Measurements from ENCODE around the gene FUT9.

The FUT9 gene

DNA sequence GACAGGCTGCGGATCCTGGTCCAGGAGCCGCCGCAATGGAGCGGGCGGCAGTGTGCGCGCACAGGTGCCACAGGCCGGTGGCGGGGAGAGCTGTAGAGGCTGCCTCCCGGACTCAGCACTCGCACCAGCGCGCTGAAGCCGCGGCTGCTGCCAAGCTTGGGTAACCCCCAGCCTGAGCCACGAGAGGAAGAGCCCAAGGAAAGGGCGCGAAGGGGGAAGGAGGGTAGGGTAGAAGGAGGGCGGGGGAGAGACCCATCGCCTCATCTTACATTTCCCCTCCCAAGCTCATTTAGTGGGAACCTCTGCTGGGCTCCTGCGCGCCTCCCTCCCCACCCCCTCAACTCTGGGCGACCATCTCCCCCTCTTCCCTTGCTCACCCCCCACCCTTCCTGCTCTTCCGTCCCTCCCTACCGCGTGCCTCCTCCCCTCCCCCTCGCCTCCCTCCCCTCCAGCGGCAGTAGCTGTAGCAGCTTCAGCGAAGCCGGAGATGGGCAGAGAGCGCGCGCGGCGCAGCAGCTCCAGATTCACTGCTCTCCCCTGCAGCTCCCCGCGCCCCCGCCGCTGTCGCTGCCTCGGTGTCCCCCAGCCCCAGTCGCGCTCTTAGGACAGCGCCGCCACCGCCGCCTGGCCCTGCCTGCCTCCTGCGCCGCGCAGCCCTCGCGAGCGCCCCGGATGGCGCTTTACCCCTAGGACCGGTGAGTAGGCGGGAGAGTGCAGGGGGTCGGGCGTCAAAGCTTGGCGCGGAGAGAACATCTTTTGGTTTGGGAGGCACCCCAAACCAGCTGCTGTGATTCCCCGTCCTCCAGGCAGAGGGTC lies at the start of gene FUT9:
Gene FUT9 (plus strand): TSS at position 457 of the 816 bp plus-strand sequence. CDS start 187,182 bp downstream, outside the sequence.
- no peak within 1 kb of the TSS for H3K4me3 ChIP-seq (ENCODE audit: low read depth, low read length)
- DNase-seq (ENCODE audit: low read depth) = no peak

DNA sequence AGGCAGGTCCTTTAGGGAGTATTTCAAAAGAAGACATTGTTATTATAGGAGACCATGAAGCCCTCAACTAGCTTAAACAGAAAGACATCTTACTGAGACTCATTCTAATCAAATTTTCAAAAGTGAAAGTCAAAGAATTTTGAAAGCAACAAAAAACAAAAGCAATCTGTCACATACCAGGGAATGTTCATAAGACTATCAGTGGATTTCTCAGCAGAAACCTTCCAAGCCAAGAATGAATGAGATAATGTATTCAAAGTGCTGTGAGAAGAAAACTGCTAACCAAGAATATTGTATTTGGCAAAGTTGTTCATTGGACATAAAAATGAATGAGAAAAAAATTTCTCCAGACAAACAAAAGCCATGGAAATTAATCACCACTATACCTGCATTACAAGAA lies 48.2 kb upstream of the FUT9 start:
- no peak for DNase-seq (ENCODE audit: low read depth)
- no peak overlapping the region for H3K4me3 ChIP-seq (ENCODE audit: low read depth, low read length)

GRCh38 chr6:95973976-95974375 lies 41.8 kb upstream of the FUT9 start:
- no peak for DNase-seq (ENCODE audit: low read depth)
- no peak overlapping the region for H3K4me3 ChIP-seq (ENCODE audit: low read depth, low read length)

GRCh38 chr6:95978230-95978629 lies 37.5 kb upstream of the FUT9 start:
- no peak overlapping the region for H3K4me3 ChIP-seq (ENCODE audit: low read depth, low read length)
- DNase-seq (ENCODE audit: low read depth) = no peak

- no peak for DNase-seq (ENCODE audit: low read depth)
- H3K4me3 ChIP-seq (ENCODE audit: low read depth, low read length) = no peak overlapping the region
Measured at GRCh38 chr6:95991906-95992305, 23.9 kb upstream of the FUT9 start.

GRCh38 chr6:95994151-95994550 lies 21.6 kb upstream of the FUT9 start:
- no peak overlapping the region for H3K4me3 ChIP-seq (ENCODE audit: low read depth, low read length)

DNA sequence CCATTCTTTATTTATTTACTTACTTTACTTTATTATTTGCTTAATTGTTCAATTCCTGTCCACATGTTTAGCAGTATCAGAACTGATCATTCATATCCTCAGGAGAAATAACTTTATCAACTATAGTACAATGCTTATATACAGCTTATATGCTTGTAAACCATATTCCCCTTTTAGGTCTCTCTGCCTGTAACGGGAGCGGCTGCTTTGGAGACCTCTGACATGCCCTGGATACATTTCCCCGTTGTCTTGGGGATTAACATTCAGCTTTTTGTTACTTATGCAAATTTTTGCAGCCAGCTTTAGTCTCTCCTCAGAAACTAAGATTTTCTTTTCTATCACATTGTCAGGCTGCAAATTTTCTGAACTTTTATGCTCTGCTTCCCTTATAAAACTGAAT lies 17.6 kb upstream of the FUT9 start:
- no peak for DNase-seq (ENCODE audit: low read depth)
- H3K4me3 ChIP-seq (ENCODE audit: low read depth, low read length) = no peak overlapping the region

More at GRCh38 chr6:95994151-95994550, 21.6 kb upstream of the FUT9 start:
- no peak for DNase-seq (ENCODE audit: low read depth)

- no peak overlapping the region for H3K4me3 ChIP-seq (ENCODE audit: low read depth, low read length)
- no peak for DNase-seq (ENCODE audit: low read depth)
Measured at GRCh38 chr6:96001891-96002575, 13.7 kb upstream of the FUT9 start.

DNA sequence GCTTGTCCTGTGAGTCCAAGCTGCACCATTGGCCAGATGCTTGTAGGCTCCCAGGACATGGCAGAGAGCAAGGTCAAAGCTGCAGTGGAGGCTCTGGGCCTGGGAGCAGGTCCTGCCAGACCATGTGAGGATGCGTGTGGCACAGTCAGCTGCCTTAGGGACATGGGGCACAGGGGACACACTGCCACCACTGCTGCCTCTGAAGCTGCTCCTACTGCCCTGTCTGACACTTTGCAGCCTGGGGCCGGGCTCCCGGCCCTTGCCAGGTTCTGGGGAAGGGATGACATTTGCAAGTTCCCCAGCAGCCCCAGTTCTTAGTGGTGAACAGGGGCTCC lies 13.2 kb upstream of the FUT9 start:
- no peak for DNase-seq (ENCODE audit: low read depth)
- H3K4me3 ChIP-seq (ENCODE audit: low read depth, low read length) = no peak overlapping the region

- H3K4me3 ChIP-seq (ENCODE audit: low read depth, low read length) = no peak overlapping the region
- no peak for DNase-seq (ENCODE audit: low read depth)
Measured at GRCh38 chr6:96002912-96003311, 12.9 kb upstream of the FUT9 start.

DNA sequence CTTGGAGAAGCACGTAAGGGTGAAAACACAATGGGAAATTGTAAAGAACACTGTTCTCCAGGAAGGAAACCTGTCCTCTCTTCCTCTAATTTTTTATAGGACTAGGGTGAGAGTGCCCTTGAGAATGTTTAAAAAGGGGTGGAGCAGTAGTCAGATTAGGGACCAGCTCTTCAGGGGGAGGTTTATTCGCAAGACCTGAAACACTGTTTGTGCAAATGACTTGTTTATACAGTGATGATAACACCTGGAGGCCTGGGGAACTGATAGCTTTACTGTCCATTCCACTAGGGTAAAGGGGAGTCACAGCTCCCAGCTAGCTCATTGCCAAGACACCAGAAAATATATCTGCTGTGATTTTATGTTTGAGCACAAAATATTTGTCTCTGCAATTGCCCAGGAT lies 8.1 kb upstream of the FUT9 start:
- no peak for DNase-seq (ENCODE audit: low read depth)
- no peak overlapping the region for H3K4me3 ChIP-seq (ENCODE audit: low read depth, low read length)

DNA sequence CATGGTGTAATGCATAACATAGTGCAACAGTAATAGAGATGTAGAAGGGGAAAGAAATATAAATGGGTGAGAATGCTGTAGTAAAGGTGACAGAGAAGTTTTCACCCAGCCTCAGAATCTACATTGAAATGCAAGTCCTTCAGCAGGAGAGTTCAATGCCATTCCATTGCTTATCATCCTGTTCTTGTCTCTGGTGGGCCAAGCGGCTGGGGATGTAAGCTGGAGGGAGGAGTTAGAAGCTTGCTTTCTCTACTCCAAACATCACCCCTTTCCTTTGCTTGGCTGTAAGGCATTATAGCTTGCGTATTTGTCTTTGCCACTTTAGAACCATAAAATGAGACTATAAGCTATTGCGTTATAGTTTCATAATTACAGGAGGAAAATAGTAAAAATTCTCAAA lies 2.2 kb upstream of the FUT9 start:
- no peak for DNase-seq (ENCODE audit: low read depth)
- no peak overlapping the region for H3K4me3 ChIP-seq (ENCODE audit: low read depth, low read length)

- no peak overlapping the region for H3K4me3 ChIP-seq (ENCODE audit: low read depth, low read length)
- DNase-seq (ENCODE audit: low read depth) = no peak
Measured at GRCh38 chr6:96014846-96015517, 792 bp upstream of the FUT9 start.

DNA sequence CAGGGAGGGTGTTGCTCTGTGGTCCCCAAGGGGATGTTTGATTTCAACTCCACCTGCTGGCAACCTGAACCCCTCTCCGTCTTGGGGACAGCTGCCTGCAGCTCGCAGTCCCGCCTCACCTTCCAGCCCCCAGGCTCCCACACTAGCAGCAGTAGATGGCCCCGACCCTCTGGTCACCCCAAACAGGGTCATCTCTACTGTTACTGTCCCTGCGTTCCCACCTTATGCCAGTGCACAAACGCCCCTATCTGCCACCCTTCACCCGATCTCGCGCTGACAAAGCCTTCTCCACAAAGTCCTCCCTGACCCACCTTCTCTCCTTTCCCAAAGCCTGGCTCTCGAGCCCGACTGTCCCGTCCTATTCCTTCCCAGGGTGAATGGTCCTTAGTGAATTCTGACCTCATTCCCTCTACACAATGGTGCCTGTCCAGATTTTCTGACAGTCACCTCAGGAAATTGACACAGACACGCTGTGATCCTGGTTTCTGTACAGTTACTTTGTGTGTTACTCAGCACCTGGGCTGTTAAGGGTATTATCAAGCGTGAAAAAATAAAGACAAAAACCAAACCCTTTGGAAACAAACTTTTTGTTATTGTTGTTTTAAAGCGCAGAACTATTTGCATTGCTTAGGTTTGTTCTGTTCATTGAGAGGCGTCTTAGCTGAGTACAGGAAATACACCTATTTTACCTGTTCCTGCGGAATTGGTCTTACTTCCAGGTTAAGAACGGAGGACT lies 728 bp downstream of the FUT9 start:
- H3K4me3 ChIP-seq (ENCODE audit: low read depth, low read length) = no peak overlapping the region
- DNase-seq (ENCODE audit: low read depth) = no peak

DNA sequence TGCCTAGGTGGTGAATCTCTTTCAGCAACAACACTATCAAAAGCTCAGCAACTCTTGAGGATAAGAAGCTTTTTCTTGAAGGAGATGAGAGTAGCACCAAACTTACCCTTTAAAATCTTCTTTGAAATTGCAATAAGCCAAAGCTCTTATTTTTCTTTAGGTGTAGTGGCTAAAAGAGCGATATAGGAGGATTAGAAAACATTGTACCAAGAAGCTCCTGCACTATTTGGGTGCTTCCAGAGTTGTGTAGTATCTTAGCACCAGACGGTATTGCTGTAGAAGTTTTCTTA lies 1.2 kb downstream of the FUT9 start:
- DNase-seq (ENCODE audit: low read depth) = no peak
- no peak overlapping the region for H3K4me3 ChIP-seq (ENCODE audit: low read depth, low read length)

- H3K4me3 ChIP-seq (ENCODE audit: low read depth, low read length) = no peak overlapping the region
- DNase-seq (ENCODE audit: low read depth) = no peak
Measured at GRCh38 chr6:96022225-96022624, 6.5 kb downstream of the FUT9 start.

GRCh38 chr6:96032661-96033060 lies 16.9 kb downstream of the FUT9 start:
- no peak for DNase-seq (ENCODE audit: low read depth)
- no peak overlapping the region for H3K4me3 ChIP-seq (ENCODE audit: low read depth, low read length)

DNA sequence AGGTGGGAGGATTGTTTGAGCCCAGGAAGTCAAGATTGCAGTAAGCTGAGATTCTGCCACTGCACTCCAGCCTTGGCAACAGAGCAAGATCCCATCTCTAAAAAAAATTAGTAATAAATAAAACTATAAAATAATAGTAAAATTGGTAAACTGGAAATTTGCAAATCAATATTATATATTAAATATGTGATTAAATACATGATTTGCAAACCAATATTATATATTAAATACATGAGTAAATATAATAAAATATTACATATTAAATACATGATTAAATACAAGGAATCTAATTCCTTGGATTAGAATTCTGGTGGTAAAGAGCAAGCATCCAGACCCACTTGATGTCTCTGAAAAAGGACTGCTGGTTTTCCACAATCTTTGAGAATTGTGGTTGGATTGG lies 35.8 kb downstream of the FUT9 start:
- H3K4me3 ChIP-seq (ENCODE audit: low read depth, low read length) = no peak overlapping the region

GRCh38 chr6:96058082-96058481 lies 42.3 kb downstream of the FUT9 start:
- DNase-seq (ENCODE audit: low read depth) = no peak
- no peak overlapping the region for H3K4me3 ChIP-seq (ENCODE audit: low read depth, low read length)

More for the DNA sequence above, 35.8 kb downstream of the FUT9 start:
- no peak for DNase-seq (ENCODE audit: low read depth)

DNA sequence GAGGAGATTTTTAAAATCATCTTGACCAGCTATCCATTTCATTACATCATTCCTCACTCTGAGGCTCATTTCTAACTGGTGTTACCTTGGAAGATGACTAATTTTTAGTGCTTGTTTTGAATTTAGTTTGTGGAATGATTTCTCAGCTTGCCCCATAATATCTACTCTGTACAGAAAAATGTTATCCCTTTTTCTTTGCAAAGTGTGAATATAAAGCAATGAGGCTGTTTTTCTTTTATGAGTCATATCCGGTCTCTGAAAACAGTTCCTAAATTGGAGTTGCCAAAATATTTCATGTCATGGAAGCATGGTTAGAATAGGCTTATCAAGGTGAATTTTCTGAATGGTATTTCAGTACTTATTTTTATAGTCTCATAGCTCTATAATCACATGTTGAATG lies 43.8 kb downstream of the FUT9 start:
- H3K4me3 ChIP-seq (ENCODE audit: low read depth, low read length) = no peak overlapping the region
- DNase-seq (ENCODE audit: low read depth) = no peak
